DMS53 treated with DMSO at 0.1 percent for 48 hours (cell line): ENCODE measurements around the gene PTPRA.
A peak's percentile ranks its signal among the peaks of the same experiment; 100 is the strongest.
"Not testable (repeated sequence)": the region's sequence is repeated elsewhere in the genome, so short reads cannot be mapped to it uniquely, and the experiment has no call there.

Experiments used
- DNase-seq: peaks from one replicate; lab custom pipeline; 2025; ENCODE audit not compliant: unreplicated experiment; lab: John Stamatoyannopoulos, UW

The PTPRA gene

DNA sequence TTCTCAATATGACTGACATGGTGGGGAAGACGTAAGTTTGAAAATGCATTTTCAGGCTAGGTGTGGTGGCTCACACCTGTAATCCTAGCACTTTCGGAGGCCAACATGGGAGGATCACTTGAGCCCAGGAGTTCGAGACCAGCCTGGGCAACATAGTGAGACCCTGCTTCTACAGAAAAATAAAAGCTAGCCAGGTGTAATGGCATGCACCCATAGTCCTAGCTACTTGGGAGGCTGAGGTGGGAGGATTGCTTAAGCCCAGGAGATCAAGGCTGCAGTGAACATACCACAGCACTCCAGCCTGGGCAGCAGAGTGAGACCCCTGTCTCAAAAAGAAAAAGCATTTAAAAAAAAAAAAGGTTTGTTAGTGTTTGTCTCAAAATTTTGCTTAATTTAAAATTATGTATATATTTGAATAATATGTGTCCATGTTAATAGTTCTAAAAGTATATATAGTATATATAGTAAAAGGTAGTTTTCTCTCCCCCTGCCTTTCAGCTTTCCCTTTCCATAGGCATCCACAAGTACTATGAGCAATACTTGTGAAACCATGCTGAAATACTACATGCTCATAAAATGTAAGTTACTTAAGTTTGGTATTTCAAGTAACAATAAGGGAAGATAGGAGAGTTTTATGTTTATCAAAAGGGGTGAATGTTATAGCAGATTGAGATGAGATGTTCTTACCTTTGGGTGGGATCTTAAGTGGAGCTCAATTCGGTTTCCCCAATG, 15.1 kb downstream of the PTPRA start:
- no peak for DNase-seq

DNA sequence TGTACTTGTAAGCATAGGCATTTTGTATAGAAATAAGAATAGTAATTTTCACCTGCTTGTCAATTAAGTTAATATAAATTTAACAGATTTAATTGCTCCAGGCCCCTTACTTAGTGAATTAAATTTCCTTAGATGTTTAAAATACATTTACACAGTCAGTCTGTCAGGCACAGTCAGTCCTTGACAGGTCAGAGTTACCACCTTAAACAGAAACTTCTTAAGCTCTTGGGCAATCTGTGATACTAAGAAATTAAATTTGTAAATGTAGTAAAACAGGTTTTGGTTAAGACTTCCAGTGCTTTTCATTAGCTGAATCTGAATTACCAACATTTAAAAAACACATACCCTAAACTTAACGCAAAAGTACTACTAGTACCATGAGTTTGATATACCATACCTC, 15.9 kb downstream of the PTPRA start:
- DNase-seq, result no peak

DNA sequence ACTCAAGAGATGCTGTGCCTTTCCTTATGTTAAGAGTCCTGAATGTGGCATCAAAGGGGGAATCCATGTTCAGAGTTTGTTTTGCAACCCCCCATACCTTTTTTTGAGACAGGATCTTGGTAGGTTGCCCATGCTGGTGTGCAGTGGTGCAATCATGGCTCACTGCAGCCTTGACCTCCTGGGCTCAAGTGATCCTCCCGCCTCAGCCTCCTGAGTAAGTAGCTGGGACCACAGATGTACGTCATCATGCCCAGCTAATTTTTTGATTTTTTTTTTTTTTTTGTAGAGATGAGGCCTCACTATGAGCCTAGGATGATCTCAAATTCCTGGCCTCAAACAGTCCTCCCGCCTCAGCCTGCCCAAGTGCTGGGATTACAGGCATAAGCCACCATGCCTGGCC, 16.5 kb downstream of the PTPRA start:
- no peak for DNase-seq

DNA sequence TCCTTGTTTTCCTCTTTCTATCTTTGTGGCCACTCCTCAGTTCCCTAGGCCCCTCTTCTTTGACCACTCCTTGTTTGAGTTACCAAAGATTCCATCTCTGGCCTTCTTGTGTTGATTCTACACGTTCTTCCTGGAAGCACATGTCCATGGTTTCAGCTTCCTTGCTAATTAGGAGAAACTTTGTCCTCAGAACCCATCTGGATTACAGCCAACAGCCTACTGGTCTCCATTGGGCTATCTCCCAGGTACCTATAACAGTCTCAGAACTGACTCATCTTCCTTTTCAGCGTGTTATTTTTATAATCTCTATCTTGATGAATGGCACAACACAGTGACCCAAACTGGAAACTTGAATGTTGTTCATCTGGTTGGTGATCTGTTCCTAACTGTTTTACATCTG, 17.5 kb downstream of the PTPRA start:
- no peak for DNase-seq

DNA sequence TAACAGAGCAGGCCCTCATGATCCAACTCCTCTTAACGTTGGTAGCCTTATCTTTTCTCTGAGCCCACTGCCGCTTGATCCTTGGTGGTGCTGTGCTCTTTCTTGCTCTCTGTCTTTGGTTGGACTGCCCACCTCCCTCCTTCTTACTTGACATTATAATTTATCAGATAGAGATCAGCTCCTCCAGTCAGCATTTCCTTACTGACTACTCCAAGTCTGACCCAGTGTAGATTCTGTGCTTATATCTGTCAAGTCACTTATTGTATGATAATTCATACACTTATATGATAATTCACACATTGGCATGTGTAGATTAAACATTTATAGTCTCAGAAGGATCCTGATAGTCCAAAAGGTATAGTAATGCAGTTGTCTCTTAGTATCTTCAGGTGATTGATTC, 18.1 kb downstream of the PTPRA start:
- no peak for DNase-seq

DNA sequence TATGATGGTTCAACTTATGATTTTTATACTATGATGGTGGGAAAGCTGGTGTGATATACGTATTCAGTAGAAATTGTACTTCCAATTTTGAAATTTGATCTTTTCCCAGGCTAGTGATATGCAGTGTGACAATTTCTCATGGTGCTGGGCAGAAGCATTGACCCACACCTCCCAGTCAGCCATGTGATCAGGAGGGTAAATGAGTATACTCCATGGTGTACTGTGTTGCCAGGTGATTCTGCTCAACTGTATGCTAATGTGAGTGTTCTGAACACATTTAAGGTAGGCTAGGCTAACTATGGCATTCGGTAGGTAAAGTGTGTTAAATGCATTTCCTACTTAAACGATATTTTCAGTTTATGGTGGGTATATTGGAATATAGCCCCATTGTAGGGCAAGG, 19.1 kb downstream of the PTPRA start:
- DNase-seq, result no peak

DNA sequence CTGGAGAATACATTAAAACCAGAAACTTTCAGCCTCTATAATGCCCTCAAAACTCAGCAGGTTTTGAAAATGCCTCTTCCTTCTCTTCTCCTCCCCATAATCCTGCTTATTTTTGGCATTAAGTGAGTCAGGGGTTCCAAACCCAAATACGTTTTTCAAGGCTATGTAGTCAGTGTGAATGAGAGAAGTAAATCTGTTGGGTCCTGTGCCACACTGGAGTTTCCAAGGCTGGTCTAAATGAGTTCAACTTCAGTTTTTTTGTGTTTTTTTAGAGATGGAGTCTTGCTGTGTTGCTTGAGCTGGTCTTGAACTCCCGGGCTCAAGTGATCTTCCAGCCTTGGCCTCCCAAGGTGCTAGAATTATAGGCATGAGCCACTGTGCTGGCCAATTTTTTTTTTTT, 20.9 kb downstream of the PTPRA start:
- DNase-seq, result no peak

DNA sequence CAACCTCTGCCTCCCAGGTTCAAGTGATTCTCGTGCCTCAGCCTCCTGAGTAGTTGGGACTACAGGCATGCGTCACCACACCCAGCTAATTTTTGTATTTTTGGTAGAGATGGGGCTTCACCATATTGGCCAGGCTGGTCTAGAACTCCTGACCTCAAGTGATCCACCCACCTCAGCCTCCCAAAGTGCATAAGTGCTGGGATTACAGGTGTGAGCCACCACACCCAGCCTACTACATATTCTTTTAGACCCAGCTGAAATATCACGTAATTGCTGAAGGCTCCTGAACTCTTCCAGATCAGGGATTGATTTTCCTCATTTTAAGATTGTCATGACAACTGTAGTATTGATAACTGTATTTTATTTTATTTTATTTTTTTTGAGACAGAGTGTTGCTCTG, 21.9 kb downstream of the PTPRA start:
- DNase-seq, result not testable (repeated sequence)

DNA sequence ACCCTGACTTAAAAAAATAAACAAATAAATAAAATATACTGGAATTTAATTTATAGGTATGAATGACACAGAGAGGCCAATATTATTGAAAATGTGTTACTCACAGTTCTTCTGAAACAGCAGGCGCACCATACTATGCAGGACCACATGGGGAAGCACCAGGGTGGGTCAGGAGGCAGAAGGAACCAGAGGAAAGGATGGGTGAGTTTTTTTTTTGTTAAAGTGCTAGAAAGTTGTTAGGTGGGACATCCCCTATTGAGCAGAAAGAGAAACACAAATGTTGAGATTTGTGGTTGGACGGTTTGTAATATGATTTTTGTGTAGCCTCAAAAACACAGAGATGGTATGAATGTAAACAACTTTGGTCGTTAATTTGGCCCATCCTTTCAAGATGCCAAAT, 26.0 kb downstream of the PTPRA start:
- no peak for DNase-seq

DNA sequence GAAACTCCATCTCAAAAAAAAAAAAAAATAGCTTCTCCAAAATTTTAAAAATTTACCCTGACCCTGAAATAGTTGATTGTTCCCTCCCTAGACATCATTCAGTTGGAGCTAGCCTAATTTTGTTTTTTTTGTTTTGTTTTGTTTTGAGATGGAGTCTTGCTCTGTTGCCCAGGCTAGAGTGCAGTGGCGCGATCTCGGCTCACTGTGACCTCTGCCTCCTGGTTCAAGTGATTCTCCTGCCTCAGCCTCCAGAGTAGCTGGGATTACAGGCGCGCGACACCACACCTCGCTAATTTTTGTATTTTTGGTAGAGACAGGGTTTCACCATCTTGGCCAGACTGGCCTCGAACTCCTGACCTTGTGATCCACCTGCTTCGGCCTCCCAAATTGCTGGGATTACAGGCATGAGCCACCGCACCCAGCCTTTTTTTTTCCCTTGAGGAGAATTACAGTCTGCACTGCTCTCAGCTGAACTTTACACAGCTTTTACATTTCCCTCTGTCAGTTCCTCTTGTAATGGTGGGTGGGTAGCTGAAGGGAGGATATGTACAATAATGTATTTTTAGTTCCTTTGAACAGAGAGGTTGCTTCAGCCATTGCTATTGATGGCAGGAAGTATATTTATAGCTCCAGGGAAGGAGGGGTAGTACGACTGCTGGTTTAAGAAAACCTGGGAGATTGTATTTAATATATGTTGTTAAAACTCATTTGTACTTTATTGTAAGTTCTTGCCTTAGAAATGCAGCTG, 27.7 kb downstream of the PTPRA start:
- DNase-seq, result no peak

DNA sequence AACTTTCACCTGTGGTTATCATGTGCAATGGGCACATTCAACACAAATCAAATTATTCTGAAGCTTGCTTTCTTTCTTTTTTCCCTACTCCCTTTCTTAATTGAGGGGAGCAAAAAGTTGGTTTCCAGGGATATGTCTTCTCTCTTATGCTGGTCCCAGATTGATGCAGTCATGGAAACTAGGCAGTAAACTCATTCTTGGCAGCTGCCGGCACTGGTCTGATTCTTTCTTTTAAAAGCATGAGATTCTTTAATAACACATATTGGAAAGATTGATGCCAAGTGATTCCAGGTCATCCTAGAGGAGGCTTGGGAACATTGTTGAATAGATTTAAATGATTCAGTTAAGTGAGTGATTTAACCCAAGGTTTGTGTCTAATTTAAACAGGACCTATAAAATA, 29.0 kb downstream of the PTPRA start:
- no peak for DNase-seq

DNA sequence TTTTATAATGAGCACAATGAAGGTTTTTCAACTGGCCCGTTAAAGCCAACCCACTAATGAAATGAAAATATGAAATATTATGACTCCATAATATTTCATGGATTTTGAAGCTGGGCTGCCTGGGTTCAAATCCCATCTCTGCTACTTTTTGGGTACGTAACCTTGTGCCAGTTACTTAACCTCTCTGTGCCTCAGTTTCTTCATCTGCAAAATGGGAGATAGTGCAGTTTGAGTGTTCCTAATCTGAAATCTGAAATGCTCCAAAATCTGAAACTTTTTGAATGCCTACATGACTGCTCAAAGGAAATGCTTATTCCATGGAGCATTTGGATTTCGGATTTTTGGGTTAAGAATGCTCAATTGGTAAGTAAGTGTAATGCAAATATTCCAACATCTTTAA, 29.5 kb downstream of the PTPRA start:
- no peak for DNase-seq

DNA sequence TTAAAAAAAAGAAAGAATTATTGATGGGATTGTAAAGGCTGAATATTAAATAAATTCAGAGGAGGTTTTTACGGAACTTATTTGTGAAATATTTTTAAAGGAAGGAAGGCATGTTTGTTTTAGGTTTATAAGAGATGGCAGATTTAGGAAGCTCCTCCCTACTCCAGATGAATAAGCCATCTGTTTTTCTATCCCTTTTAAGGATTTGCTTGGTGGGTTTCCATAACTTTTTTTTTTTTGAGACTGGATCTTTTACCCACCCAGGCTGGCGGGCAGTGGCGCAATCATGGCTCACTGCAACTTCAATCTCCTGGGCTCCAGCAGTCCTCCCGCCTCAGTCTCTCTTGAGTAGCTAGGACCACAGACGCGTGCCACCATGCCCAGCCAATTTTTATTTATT, 30.4 kb downstream of the PTPRA start:
- DNase-seq, result no peak

DNA sequence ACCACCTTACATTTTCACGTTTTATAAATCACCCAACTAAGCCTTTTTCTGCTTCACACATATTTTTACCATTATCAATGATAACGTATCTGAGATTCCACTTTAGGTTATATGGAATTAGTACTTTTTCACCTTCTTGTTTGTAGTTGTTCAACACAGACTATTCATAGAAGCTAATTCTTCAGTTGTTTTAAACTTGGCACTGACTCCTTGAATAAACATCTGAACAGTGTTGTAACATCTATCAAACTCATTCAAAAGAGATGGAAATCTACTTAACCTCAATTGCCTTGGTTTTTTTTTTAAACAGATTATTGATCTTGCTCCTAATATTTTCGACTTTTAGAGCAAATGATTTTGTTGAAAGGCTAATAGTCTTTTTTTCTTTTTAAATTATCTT, 34.2 kb downstream of the PTPRA start:
- no peak for DNase-seq

DNA sequence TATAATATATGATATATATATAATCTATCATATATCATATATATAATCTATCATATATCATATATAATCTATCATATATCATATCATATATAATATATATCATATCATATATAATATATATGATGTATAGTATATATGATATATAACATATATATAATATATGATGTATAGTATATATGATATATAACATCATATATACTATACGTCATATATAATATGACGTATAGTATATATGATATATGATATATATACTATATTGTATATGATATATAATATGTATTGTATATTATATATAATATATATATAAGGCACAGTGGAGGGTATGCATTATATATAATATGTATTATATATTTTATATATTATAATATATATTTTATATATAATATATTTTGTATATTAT, 36.7 kb downstream of the PTPRA start:
- DNase-seq, result no peak

DNA sequence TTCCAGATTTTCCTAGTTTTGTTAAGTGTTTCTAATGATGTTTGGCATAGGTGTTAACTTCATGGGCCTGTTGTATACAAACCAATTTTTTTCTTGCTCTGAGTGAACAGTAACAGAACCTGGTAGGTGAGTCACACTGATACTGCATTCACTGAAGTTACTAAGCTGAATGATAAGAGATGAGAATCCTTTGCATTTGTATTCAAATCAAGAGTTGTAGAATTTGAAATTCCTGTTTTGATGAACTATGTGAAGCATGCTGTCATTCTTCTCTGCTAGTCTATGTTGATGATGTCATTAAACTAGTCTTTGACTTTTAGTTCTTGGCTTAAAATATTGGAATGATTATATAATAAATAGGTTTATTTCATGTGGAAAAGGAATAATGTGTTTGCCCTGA, 37.9 kb downstream of the PTPRA start:
- DNase-seq, result no peak

DNA sequence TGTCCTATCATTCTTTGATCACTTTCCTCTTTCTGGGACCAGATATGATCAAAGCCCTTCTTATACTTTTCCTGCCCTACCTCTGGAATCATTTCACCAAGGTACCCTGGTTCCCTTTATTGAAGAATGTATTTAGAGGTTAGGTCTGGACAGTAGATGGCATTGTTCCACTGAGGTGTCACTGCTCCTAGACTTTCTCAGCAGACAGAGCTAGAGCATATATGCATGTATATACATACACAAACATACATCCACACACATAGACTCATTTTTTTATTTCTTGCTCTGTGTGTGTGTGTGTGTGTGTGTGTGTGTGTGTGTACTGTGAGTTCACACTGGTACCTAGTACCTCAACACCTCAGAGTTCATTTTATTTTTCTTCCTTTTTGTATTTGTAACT, 40.9 kb downstream of the PTPRA start:
- DNase-seq, result peak; percentile 34

DNA sequence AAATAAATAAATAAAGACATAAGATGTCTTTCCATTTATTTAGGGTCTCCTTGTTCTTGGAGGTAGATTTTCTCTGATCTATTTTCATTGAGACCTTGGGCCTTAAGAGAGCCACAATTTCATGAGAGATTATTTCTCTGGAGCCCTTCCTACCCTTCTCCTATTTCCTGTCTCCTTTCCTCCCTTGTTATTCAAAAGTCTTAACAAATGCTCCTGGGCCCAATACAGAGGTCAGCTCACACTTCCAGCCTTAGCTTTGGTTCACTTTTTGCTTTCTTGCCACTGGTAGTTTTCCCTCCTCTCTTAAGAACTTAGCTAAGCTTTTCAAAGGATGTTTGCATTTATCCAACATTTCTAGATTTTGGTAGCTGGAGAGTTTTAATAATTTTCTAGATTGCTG, 44.0 kb downstream of the PTPRA start:
- DNase-seq, result no peak

DNA sequence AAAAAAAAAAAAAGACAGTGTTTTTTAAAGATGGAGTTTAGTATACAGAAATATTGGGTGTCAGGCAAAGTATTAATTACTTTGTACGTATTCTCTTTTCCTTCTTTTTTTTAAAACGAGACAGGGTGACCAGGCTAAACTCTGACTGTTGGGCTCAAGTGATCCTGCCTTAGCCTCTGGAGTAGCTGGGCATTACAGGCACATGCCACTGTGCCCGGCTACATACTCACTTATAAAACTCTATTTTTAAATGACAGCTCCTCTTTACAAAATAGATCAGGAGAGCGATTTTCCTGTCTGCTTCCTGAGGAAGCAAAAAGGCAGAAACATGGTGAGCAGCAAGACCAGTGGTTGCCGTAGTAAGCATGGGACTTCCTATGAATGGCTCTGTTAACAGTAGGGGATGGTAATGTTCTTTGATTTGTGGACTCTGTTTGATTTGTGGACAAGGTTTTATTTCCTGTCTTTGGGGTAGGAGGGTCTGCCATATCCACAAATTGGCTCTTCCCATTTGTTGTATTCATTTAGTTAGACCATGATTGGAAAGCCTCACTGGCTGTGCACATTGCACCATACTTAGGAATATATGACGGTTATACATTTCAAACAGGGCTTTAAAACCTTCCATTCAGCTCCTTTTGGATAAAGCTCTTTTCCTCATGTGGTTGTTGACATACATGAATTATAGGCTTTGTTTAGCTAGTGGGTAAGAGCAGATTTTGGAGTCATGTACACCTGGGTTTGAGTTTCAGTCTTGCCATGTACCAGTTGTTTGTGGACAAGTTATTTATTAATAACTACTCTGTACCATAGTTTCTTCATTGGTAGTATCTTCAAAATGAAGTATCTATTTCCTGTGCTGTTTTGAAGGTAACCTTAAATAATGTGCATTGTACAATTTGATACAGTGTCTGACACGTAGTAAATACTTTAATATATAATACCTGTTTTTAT, 45.1 kb downstream of the PTPRA start:
- no peak for DNase-seq

DNA sequence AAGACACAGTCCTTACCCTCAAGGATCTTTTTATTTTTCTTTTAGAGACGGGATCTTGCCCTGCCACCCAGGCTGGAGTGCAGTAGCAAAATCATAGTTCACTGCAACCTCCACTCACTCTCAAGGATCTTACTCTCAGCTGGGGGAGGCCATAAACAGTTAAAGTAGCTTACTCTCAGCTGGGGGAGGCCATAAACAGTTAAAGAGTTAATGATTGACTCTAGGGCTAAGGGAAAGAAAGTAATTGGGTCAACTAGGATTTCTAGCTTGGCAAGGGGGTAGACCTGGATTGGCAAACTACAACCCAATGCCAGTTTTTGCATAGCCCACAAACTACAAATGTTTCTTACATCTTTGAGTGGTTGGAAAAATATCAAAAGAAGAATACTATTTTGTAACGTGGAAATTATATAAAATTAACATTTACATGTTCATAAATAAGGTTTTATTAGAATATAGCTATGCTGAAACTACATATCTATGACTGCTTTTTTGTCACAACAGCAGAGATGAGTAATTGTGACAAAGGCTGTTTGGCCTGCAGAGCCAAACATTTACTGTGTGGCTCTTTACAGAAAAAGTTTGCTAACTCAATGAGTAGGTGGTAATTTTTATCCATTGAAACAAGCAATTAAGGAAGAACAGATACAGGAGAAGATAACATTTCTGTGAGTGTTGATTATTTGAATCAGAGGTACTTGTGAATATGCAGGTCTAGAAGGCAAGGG, 46.4 kb downstream of the PTPRA start:
- no peak for DNase-seq

DNA sequence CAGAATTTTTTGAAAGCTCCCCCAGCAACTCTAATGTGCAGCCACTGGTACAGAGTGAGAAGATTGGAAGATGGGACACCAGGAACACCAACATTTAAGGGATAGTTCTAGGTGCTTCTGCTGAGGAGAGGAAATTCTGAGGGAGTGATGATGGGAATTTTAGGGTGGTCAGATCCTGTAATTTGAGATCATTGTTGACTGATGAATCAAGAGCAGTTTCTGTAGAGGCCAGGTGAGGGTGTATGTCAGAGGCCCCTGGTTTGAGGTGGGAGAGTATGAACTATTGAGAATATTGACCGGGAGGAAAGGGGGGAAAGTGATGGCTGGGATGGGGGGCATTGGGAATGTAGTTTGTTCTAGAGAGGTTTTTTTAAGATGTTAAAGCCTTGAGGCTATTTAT, 47.2 kb downstream of the PTPRA start:
- no peak for DNase-seq
